Bronchial epithelial cell (primary cell): ENCODE results near the gene HDHD3. TPM values are rescaled to one million over a fixed set of nuclear protein-coding genes. Genes with fewer than 3 reads are reported as not detected.

ENCODE experiments used
- DNase-seq: peaks from one replicate; pipeline ENCODE4 v3.0.0-alpha.2; 2010; ENCODE audit warnings: low read depth
- FAIRE-seq: peaks from 2 replicates; lab custom pipeline; 2011; peaks lifted over from hg19 to GRCh38; lab: Jason Lieb, UNC
- H3K27me3 ChIP-seq: 2 replicates; pipeline ENCODE4 v1.5.1; 2011; ENCODE audit warnings: low read length; ENCODE audit not compliant: control insufficient read depth, insufficient read depth
- H3K36me3 ChIP-seq: 2 replicates; pipeline ENCODE4 v1.5.1; 2011; ENCODE audit warnings: low read length; ENCODE audit not compliant: control insufficient read depth, insufficient read depth
- H3K4me3 ChIP-seq: 2 replicates; pipeline ENCODE4 v1.5.1; 2011; ENCODE audit warnings: mild to moderate bottlenecking, low read depth, low read length, control low read depth
- total RNA-seq: library from RNA; depleted of rRNA; stranded (reverse); fragments of >200 nt; gene quantifications from 2 replicates; pipeline ENCODE4 v1.2.1, GENCODE V29; 2014
- TF ChIP-seq, protein P1 (sequence below): IDR thresholded peaks from 2 replicates; pipeline ENCODE4 v1.5.1; 2011; ENCODE audit warnings: mild to moderate bottlenecking, moderate library complexity, low read length, control low read depth, inconsistent platforms; ENCODE audit not compliant: insufficient read depth, severe bottlenecking

Gene HDHD3
- total RNA-seq, 1 donor from 2014 or later = 14.5 TPM

DNA sequence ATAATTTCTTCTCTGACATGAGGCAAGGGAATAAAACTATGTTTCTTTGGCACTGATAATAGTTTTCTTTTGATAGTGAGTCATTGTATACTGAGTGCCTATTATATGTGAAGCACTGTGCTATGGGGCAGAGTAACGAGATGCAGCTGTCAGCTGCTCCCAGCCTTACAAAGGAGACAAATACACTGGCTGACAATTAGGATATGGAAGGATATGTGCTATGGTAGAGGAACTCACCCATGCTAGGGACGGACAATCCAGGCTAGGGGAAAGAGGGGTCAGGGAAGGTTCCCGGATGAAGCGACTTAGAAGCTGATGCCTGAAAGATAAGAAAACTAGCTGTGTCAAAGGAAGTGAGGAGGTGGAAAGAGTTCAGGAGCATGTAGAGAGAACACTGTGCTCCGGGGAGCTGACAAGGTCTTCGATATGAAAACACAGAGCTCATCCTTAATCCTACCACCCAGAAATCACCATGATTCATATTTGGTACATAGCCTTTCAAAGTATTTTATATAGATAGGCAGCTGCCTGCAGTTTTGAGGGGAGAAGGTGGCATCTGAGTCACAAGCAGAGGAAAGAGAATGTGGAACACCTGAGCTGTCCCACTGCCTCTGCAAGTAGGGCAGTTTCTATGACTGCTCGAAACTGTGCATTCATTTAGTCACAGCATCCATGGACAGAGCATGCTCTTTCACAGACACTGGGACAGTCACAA, 15.3 kb downstream of the HDHD3 start:
- DNase-seq (no peak), FAIRE-seq (no peak)
- Histone ChIP-seq H3K27me3 (no peaks in the 10 kb centered on the region), H3K36me3 (no peaks in the 10 kb centered on the region), H3K4me3 (no peak overlapping the region)
- TF ChIP-seq, protein P1, sequence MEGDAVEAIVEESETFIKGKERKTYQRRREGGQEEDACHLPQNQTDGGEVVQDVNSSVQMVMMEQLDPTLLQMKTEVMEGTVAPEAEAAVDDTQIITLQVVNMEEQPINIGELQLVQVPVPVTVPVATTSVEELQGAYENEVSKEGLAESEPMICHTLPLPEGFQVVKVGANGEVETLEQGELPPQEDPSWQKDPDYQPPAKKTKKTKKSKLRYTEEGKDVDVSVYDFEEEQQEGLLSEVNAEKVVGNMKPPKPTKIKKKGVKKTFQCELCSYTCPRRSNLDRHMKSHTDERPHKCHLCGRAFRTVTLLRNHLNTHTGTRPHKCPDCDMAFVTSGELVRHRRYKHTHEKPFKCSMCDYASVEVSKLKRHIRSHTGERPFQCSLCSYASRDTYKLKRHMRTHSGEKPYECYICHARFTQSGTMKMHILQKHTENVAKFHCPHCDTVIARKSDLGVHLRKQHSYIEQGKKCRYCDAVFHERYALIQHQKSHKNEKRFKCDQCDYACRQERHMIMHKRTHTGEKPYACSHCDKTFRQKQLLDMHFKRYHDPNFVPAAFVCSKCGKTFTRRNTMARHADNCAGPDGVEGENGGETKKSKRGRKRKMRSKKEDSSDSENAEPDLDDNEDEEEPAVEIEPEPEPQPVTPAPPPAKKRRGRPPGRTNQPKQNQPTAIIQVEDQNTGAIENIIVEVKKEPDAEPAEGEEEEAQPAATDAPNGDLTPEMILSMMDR = no peak

DNA sequence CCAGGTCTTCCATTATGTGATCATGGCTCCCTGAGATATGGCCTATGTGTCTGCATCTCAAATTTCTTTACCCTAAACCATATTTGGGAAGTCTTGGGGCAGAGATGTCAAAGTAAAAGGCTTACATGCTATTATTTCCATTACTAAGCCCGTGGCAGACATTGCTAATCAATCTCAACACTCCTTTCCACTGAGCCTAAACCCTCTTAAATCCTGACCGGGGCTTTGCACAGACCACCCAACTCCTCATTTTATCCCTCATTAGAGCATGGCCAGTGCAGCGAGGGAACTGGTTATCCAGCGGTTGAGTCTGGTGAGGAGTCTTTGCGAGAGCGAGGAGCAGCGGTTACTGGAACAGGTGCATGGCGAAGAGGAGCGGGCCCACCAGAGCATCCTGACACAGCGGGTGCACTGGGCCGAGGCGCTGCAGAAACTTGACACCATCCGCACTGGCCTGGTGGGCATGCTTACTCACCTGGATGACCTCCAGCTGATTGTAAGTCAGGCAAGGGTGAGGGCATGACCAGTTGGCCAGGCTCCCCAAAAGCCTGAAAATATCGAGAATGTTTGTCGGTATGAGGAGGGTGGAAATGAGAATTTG, 16.4 kb downstream of the HDHD3 start:
- H3K27me3 ChIP-seq = no peaks in the 10 kb centered on the region
- H3K4me3 ChIP-seq = no peak overlapping the region
- no peaks in the 10 kb centered on the region for H3K36me3 ChIP-seq
- TF ChIP-seq, protein P1 = no peak
- FAIRE-seq (no peak), DNase-seq (no peak)

DNA sequence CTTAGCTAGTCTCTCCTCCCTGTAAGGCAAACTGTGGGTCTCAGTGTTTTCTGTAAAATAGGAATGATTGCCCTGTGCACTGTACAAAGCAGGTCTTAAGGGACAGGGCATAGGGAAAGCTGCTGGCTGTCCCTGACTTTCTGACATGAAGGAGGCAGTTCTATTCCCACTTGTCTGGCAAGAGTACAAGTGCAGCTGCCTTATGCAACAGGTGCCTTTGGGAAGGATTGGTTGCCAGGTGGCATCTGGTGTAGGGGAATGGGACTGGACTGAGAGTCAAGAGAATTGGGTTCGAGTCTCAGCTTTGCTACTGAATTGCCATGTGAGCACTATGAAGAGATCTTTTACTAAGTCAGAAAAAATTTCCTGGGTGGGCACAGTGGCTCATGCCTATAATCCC, 17.4 kb downstream of the HDHD3 start:
- TF ChIP-seq, protein P1 = no peak
- Histone ChIP-seq H3K4me3 (no peak overlapping the region), H3K27me3 (no peaks in the 10 kb centered on the region), H3K36me3 (no peaks in the 10 kb centered on the region)
- DNase-seq (no peak), FAIRE-seq (no peak)

DNA sequence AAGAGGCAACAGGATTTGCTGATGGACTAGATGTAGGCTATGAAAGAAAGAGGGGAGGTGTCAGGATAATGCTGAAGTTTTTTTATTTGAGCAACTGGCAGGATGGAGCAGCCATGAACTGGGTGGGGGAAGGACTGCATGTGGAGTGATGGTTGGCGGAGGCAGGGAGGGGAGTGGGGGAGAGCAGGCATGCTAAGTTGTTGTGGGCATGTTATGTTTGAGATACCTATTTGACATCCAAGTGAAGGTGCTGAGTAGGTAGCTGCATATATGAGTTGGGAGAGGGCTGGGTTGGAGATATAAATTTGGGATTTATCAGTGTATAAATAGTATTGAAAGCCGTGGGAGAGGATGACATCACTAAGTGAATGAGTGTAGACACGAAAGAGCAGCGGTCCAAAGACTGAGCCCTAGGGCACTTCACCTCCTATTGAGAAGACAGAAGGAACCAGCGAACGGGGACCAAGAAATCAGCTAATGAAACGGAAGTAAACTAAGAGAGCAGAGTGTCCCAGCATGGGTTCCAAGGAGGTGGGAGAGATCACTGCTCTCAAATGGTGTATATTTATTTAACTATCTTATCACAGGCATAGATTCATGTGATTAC, 20.0 kb downstream of the HDHD3 start:
- no peaks in the 10 kb centered on the region for H3K36me3 ChIP-seq
- no peak for DNase-seq
- no peak for FAIRE-seq
- H3K4me3 ChIP-seq = no peak overlapping the region
- TF ChIP-seq, protein P1 = no peak
- no peaks in the 10 kb centered on the region for H3K27me3 ChIP-seq

DNA sequence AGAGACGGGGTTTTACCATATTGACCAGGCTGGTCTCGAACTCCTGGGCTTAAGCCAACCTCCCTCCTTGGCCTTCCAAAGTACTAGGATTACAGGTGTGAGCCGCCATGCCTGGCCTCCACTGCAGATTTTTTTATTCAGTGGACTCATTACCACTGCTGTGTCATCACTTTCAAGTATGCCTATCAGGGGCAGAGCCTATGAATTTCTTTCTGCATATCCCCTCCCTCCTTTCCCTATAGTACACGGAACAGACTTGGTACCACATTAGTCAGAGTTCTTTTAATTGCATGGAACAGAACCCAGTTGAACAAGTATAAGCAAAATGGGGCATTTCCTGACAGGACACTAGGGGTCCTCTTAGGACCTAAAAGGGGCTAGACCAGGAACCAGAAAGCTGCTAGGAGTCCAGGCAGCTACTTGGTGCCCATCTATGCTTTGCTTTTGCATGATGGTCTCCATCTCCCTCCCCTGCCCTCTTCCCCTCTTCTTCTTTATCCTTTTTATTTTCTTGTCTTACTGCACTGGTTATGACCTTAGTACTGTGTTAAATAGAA, 21.7 kb downstream of the HDHD3 start:
- Histone ChIP-seq H3K36me3 (no peaks in the 10 kb centered on the region), H3K27me3 (peaks cover 8% of the 10 kb centered on the region), H3K4me3 (no peak overlapping the region)
- DNase-seq (no peak), FAIRE-seq (no peak)
- TF ChIP-seq, protein P1 = no peak
